Mucosa of descending colon (tissue), 3 donors: Measurements from ENCODE around the gene TAPT1. TPM values are rescaled to one million over a fixed set of nuclear protein-coding genes. Genes with fewer than 3 reads are reported as not detected.

Experiments used
- ATAC-seq: fragments of 200-7000 bp; cut with Tn5 transposase; one replicate; pipeline ENCODE4 v1.9.1; 2020; ENCODE audit warnings: mild to moderate bottlenecking, moderate library complexity
- DNase-seq, 3 donors: peaks; one replicate each; pipeline ENCODE4 v3.0.0-alpha.2; 2020
- H3K36me3 ChIP-seq: fragments of 200-600 bp; one replicate; pipeline ENCODE4 v1.8.0; 2021; ENCODE audit warnings: low read depth, mild to moderate bottlenecking
- H3K4me1 ChIP-seq: fragments of 200-600 bp; one replicate; pipeline ENCODE4 v1.8.0; 2021; ENCODE audit warnings: low read depth, mild to moderate bottlenecking
- H3K4me3 ChIP-seq: fragments of 200-600 bp; one replicate; pipeline ENCODE4 v1.8.0; 2021; ENCODE audit warnings: mild to moderate bottlenecking
- H3K9me3 ChIP-seq: fragments of 200-600 bp; one replicate; pipeline ENCODE4 v1.8.0; 2021; ENCODE audit warnings: mild to moderate bottlenecking
- intact Hi-C, 2 donors: fragments of 100-400 bp; cut with DNase I in 1 of 2; cut with micrococcal nuclease in 1 of 2; formaldehyde crosslinking; loops; one replicate each; pipeline versions ENCODE4 v1.11.0 to v1.11.1; 2022; cut with DNase I, micrococcal nuclease
- total RNA-seq, 3 donors: library from RNA; stranded (reverse); fragmentation: NEBNext Ultra II Directional in 2 of 3; extraction: Animal tissue kit (Norgen Biotek cat#: 25700) in 2 of 3; gene quantifications; one replicate each; pipeline versions ENCODE4 v1.2.1 to v1.2.4, GENCODE V29; 2021 to 2023
- TF ChIP-seq, protein P1 (sequence below): fragments of 200-600 bp; IDR thresholded peaks from one replicate; pipeline ENCODE4 v1.8.0; 2022; ENCODE audit warnings: antibody characterized with exemption, mild to moderate bottlenecking
- donor health status: DM: no; HTN: no; CAD: no; lungs with moderate emphysema.
- donor health status: DM: no; HTN: no; CAD: no.
- donor health status: DM: no; HTN: yes; CAD: no.

Gene TAPT1
- total RNA-seq, 3 donors from 2014 or later = 38.2 to 62.6 (median 38.8) TPM

DNA sequence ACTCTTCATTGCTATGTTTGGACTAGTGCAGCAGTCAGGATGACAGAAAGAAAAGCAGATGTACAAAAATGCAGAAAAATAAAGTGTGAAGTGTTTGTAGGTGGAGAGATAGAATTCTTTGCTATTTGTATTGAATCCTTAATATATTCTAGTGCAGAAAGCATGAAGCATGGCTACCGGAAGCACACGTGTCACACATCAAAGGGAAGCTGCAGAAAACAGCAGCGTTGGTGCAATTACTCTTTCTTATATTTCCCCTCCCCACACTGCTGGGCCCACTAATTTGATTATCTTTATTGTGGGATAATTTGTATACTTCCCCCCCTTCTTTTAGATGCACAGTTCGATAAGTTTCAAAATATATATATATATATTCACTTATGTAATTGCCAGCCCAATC, 35.9 kb upstream of the TAPT1 start:
- intact Hi-C loops = loop anchor here (5.0 to 10.0 kb wide), 2 partner anchors 237 to 240 kb away; no protein-coding TSS in a partner anchor
- Histone ChIP-seq H3K4me1 (no peaks in the 10 kb centered on the region), H3K4me3 (no peak overlapping the region), H3K9me3 (no peaks in the 10 kb centered on the region), H3K36me3 (no peaks in the 10 kb centered on the region)
- TF ChIP-seq, protein P1, sequence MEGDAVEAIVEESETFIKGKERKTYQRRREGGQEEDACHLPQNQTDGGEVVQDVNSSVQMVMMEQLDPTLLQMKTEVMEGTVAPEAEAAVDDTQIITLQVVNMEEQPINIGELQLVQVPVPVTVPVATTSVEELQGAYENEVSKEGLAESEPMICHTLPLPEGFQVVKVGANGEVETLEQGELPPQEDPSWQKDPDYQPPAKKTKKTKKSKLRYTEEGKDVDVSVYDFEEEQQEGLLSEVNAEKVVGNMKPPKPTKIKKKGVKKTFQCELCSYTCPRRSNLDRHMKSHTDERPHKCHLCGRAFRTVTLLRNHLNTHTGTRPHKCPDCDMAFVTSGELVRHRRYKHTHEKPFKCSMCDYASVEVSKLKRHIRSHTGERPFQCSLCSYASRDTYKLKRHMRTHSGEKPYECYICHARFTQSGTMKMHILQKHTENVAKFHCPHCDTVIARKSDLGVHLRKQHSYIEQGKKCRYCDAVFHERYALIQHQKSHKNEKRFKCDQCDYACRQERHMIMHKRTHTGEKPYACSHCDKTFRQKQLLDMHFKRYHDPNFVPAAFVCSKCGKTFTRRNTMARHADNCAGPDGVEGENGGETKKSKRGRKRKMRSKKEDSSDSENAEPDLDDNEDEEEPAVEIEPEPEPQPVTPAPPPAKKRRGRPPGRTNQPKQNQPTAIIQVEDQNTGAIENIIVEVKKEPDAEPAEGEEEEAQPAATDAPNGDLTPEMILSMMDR = no peak
- ATAC-seq (no peak), DNase-seq (no peak)

DNA sequence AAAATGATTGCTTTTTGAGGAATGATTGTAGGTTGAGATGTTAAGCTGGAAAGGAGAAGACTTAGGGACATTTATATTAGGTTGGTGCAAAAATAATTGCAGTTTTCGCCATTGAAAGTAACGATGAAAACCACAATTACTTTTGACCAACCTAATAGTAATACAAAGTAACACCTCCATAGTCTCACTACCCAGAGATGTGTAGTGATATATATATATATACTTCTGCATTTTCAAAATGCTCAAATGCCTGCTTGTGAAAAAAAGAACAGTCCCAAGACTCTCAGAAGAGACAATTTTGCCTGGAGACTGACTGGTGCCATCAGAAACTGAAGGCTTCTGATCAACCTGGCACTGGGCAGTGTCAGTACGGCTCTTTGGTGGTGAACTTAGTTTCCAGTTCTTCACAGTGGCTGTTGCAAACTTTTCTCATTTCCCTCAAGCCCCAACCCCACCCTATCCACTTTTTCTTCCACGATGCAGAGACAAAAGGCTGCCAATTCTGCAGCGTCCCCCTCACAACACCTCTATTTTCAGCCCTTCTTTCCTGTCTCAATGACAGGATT, 35.1 kb upstream of the TAPT1 start:
- ATAC-seq (no peak), DNase-seq (no peak)
- Histone ChIP-seq H3K4me1 (no peaks in the 10 kb centered on the region), H3K9me3 (no peaks in the 10 kb centered on the region), H3K36me3 (no peaks in the 10 kb centered on the region), H3K4me3 (no peak overlapping the region)
- TF ChIP-seq, protein P1 = no peak
- intact Hi-C loops = loop anchor here (5.0 to 10.0 kb wide), 2 partner anchors 237 to 239 kb away; no protein-coding TSS in a partner anchor

DNA sequence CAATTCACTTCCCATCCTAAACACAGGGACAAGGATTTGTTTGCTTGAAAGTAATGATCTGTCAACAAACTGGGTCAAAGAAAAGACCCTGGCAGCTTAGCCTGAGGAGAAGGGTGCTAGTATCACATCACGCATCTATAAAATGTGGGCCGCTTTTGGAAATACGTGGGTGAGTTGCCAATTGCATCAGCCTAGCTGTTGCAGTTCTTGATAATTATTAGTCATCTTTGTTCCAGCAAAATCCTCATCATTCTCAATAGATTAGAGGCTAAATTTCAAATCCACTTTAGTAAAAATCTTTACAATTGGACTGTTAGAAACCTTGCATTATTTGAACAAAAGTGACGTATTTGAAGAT, 33.6 kb upstream of the TAPT1 start:
- no peaks in the 10 kb centered on the region for H3K36me3 ChIP-seq
- DNase-seq (no peak), ATAC-seq (no peak)
- H3K4me3 ChIP-seq = no peak overlapping the region
- intact Hi-C loops = loop anchor here (5.0 to 10.0 kb wide), 2 partner anchors 235 to 238 kb away; no protein-coding TSS in a partner anchor
- TF ChIP-seq, protein P1 = no peak
- no peaks in the 10 kb centered on the region for H3K9me3 ChIP-seq
- no peaks in the 10 kb centered on the region for H3K4me1 ChIP-seq

DNA sequence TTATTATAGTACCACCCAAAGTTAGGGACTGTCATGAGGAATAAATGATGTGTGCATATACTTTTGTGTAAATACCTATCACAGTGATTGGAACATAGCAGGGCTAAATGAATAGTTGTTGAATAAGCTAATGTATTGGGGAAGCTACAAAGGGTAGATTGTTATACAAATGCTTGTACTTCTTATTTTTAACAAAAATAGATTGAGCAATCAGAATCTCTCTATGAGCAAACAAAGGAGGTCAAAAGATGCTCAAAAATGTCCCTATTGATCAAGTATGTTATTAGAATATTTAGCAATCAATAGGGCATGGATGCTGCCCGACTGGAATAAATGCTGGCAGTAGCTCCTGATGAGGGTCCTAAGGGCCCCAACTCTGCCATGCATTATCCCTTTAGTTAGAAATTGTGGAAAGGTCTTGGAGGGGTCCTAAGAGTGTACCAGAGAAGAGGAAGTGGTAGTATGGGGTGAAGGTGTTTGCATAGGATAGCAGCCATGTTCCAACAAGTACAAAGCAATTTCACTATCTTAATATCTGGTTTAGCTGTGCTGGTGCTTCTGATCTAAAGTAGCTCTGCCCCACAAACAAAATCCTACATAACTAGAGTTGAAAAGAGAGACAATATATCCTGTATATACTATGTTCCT, 33.1 kb upstream of the TAPT1 start:
- Histone ChIP-seq H3K4me3 (no peak overlapping the region), H3K9me3 (no peaks in the 10 kb centered on the region), H3K36me3 (no peaks in the 10 kb centered on the region), H3K4me1 (no peaks in the 10 kb centered on the region)
- DNase-seq = no peak
- ATAC-seq = no peak
- intact Hi-C loops = no loop called here
- TF ChIP-seq, protein P1 = no peak

DNA sequence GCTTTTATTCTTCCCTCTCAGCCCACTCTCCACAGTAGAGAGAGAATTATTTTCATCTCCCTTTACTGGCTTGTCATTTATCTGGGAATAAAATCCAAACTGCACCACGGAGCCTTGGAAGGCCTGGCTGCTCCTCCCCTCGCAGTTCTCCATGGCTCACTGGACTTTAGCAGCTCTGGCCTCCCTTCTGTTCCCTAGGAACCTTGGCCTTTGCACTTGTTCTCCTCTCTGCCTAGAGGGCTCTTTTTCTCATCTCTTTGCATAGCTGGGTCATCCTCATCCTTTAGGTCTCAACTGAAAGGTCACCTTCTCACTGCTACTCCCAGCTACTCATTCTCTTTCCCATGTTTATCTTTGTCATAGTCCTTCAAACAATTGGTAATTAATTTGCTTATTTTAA, 31.3 kb upstream of the TAPT1 start:
- no peaks in the 10 kb centered on the region for H3K4me1 ChIP-seq
- H3K9me3 ChIP-seq = no peaks in the 10 kb centered on the region
- H3K36me3 ChIP-seq = no peaks in the 10 kb centered on the region
- DNase-seq = no peak
- intact Hi-C loops = no loop called here
- TF ChIP-seq, protein P1 = no peak
- no peak for ATAC-seq
- no peak overlapping the region for H3K4me3 ChIP-seq
